Retina (tissue), 1 donor: ENCODE measurements around the gene EED.
"Not testable (repeated sequence)": the region's sequence is repeated elsewhere in the genome, so short reads cannot be mapped to it uniquely, and the experiment has no call there.

Experiments used
- DNase-seq: peaks from one replicate; pipeline ENCODE4 v3.0.0-alpha.2; 2016

The EED gene

GRCh38 chr11:86219311-86220193 is 25.0 kb upstream of the EED start:
- DNase-seq: no peak

GRCh38 chr11:86220653-86221052 is 23.9 kb upstream of the EED start:
- no peak for DNase-seq

- DNase-seq: no peak
Measured at GRCh38 chr11:86222081-86222480, 22.5 kb upstream of the EED start.

GRCh38 chr11:86224575-86224974 is 20.0 kb upstream of the EED start:
- DNase-seq: not testable (repeated sequence)

- DNase-seq: not testable (repeated sequence)
Measured at GRCh38 chr11:86225344-86225743, 19.2 kb upstream of the EED start.

- DNase-seq: no peak
Measured at GRCh38 chr11:86228269-86229038, 16.1 kb upstream of the EED start.

- DNase-seq: not testable (repeated sequence)
Measured at GRCh38 chr11:86229039-86229330, 15.6 kb upstream of the EED start.

GRCh38 chr11:86230179-86230804 is 14.3 kb upstream of the EED start:
- no peak for DNase-seq

GRCh38 chr11:86230921-86231434 is 13.6 kb upstream of the EED start:
- DNase-seq: no peak

- no peak for DNase-seq
Measured at GRCh38 chr11:86232556-86232955, 12.0 kb upstream of the EED start.

- no peak for DNase-seq
Measured at GRCh38 chr11:86234831-86235461, 9.6 kb upstream of the EED start.

- DNase-seq: no peak
Measured at GRCh38 chr11:86237267-86237804, 7.2 kb upstream of the EED start.

GRCh38 chr11:86240164-86240563 is 4.4 kb upstream of the EED start:
- no peak for DNase-seq

GRCh38 chr11:86241956-86242535 is 2.5 kb upstream of the EED start:
- no peak for DNase-seq

GRCh38 chr11:86243396-86243795 is 1.2 kb upstream of the EED start:
- no peak for DNase-seq

- DNase-seq: no peak
Measured at GRCh38 chr11:86244063-86244521, 461 bp upstream of the EED start.

- no peak for DNase-seq
Measured at GRCh38 chr11:86245369-86246292, 1.1 kb downstream of the EED start.

GRCh38 chr11:86246293-86246675 is 1.7 kb downstream of the EED start:
- DNase-seq: no peak

- DNase-seq: no peak
Measured at GRCh38 chr11:86247608-86248007, 3.1 kb downstream of the EED start.

- no peak for DNase-seq
Measured at GRCh38 chr11:86248609-86249008, 4.1 kb downstream of the EED start.
